ENCODE data around the gene SGPP2.

The SGPP2 gene

GRCh38 chr2:222545823-222546795, 121.8 kb downstream of the SGPP2 start:
- H3K9ac ChIP-seq (ENCODE audit: low read depth in 1 of 2, low read length in 2 of 2), result no peak overlapping the region
- H3K4me1 ChIP-seq (ENCODE audit: control insufficient read depth in 1 of 2, insufficient read depth in 2 of 2, low read length in 2 of 2), result peaks cover 4 to 30% of the 10 kb centered on the region in 2 donors
- H3K9me3 ChIP-seq (ENCODE audit: control insufficient read depth in 1 of 2, low read length in 2 of 2), result no peaks in the 10 kb centered on the region
- H3K27ac ChIP-seq (ENCODE audit: low read depth, low read length), result no peak overlapping the region
- H3K27me3 ChIP-seq (ENCODE audit: control insufficient read depth in 1 of 2, insufficient read depth in 2 of 2, low read length in 2 of 2), result no peaks in the 10 kb centered on the region
- H3K36me3 ChIP-seq (ENCODE audit: control insufficient read depth in 1 of 2, insufficient read depth in 2 of 2, low read length in 2 of 2), result no peaks in the 10 kb centered on the region
- no peak overlapping the region for H3K4me3 ChIP-seq (ENCODE audit: low read depth in 1 of 2, low read length in 2 of 2)

- no peak overlapping the region for H3K27ac ChIP-seq (ENCODE audit: low read depth, low read length)
- H3K27me3 ChIP-seq (ENCODE audit: control insufficient read depth in 1 of 2, insufficient read depth in 2 of 2, low read length in 2 of 2), result no peaks in the 10 kb centered on the region
- no peaks in the 10 kb centered on the region for H3K36me3 ChIP-seq (ENCODE audit: control insufficient read depth in 1 of 2, insufficient read depth in 2 of 2, low read length in 2 of 2)
- no peaks in the 10 kb centered on the region for H3K9me3 ChIP-seq (ENCODE audit: control insufficient read depth in 1 of 2, low read length in 2 of 2)
- peaks cover 4 to 30% of the 10 kb centered on the region in 2 donors for H3K4me1 ChIP-seq (ENCODE audit: control insufficient read depth in 1 of 2, insufficient read depth in 2 of 2, low read length in 2 of 2)
- no peak overlapping the region for H3K4me3 ChIP-seq (ENCODE audit: low read depth in 1 of 2, low read length in 2 of 2)
- H3K9ac ChIP-seq (ENCODE audit: low read depth in 1 of 2, low read length in 2 of 2), result no peak overlapping the region
Observed at GRCh38 chr2:222547083-222547482, 122.7 kb downstream of the SGPP2 start.

GRCh38 chr2:222548992-222549391, 124.6 kb downstream of the SGPP2 start:
- Histone ChIP-seq H3K4me3 (ENCODE audit: low read depth in 1 of 2, low read length in 2 of 2) (no peak overlapping the region), H3K9ac (ENCODE audit: low read depth in 1 of 2, low read length in 2 of 2) (no peak overlapping the region), H3K27ac (ENCODE audit: low read depth, low read length) (no peak overlapping the region), H3K36me3 (ENCODE audit: control insufficient read depth in 1 of 2, insufficient read depth in 2 of 2, low read length in 2 of 2) (no peaks in the 10 kb centered on the region), H3K4me1 (ENCODE audit: control insufficient read depth in 1 of 2, insufficient read depth in 2 of 2, low read length in 2 of 2) (peaks cover 4 to 30% of the 10 kb centered on the region in 2 donors), H3K27me3 (ENCODE audit: control insufficient read depth in 1 of 2, insufficient read depth in 2 of 2, low read length in 2 of 2) (no peaks in the 10 kb centered on the region), H3K9me3 (ENCODE audit: control insufficient read depth in 1 of 2, low read length in 2 of 2) (no peaks in the 10 kb centered on the region)

- Histone ChIP-seq H3K9me3 (ENCODE audit: control insufficient read depth in 1 of 2, low read length in 2 of 2) (no peaks in the 10 kb centered on the region), H3K27ac (ENCODE audit: low read depth, low read length) (no peak overlapping the region), H3K4me1 (ENCODE audit: control insufficient read depth in 1 of 2, insufficient read depth in 2 of 2, low read length in 2 of 2) (no peaks in the 10 kb centered on the region), H3K4me3 (ENCODE audit: low read depth in 1 of 2, low read length in 2 of 2) (no peak overlapping the region), H3K27me3 (ENCODE audit: control insufficient read depth in 1 of 2, insufficient read depth in 2 of 2, low read length in 2 of 2) (no peaks in the 10 kb centered on the region), H3K9ac (ENCODE audit: low read depth in 1 of 2, low read length in 2 of 2) (no peak overlapping the region), H3K36me3 (ENCODE audit: control insufficient read depth in 1 of 2, insufficient read depth in 2 of 2, low read length in 2 of 2) (peaks cover 7% of the 10 kb centered on the region in 2 donors)
Observed at GRCh38 chr2:222554517-222554916, 130.2 kb downstream of the SGPP2 start.

GRCh38 chr2:222561151-222561550, 136.8 kb downstream of the SGPP2 start:
- H3K27ac ChIP-seq (ENCODE audit: low read depth, low read length), result no peak overlapping the region
- no peak overlapping the region for H3K9ac ChIP-seq (ENCODE audit: low read depth in 1 of 2, low read length in 2 of 2)
- H3K27me3 ChIP-seq (ENCODE audit: control insufficient read depth in 1 of 2, insufficient read depth in 2 of 2, low read length in 2 of 2), result no peaks in the 10 kb centered on the region
- H3K9me3 ChIP-seq (ENCODE audit: control insufficient read depth in 1 of 2, low read length in 2 of 2), result no peaks in the 10 kb centered on the region
- H3K4me3 ChIP-seq (ENCODE audit: low read depth in 1 of 2, low read length in 2 of 2), result no peak overlapping the region
- no peaks in the 10 kb centered on the region for H3K4me1 ChIP-seq (ENCODE audit: control insufficient read depth in 1 of 2, insufficient read depth in 2 of 2, low read length in 2 of 2)
- H3K36me3 ChIP-seq (ENCODE audit: control insufficient read depth in 1 of 2, insufficient read depth in 2 of 2, low read length in 2 of 2), result peaks cover 7 to 14% of the 10 kb centered on the region in 2 donors

GRCh38 chr2:222561817-222562645, 137.7 kb downstream of the SGPP2 start:
- Histone ChIP-seq H3K4me3 (ENCODE audit: low read depth in 1 of 2, low read length in 2 of 2) (no peak overlapping the region), H3K36me3 (ENCODE audit: control insufficient read depth in 1 of 2, insufficient read depth in 2 of 2, low read length in 2 of 2) (peaks cover 7 to 14% of the 10 kb centered on the region in 2 donors), H3K27ac (ENCODE audit: low read depth, low read length) (no peak overlapping the region), H3K27me3 (ENCODE audit: control insufficient read depth in 1 of 2, insufficient read depth in 2 of 2, low read length in 2 of 2) (no peaks in the 10 kb centered on the region), H3K4me1 (ENCODE audit: control insufficient read depth in 1 of 2, insufficient read depth in 2 of 2, low read length in 2 of 2) (no peaks in the 10 kb centered on the region), H3K9me3 (ENCODE audit: control insufficient read depth in 1 of 2, low read length in 2 of 2) (no peaks in the 10 kb centered on the region), H3K9ac (ENCODE audit: low read depth in 1 of 2, low read length in 2 of 2) (no peak overlapping the region)

GRCh38 chr2:222563106-222563718, 138.9 kb downstream of the SGPP2 start:
- Histone ChIP-seq H3K27me3 (ENCODE audit: control insufficient read depth in 1 of 2, insufficient read depth in 2 of 2, low read length in 2 of 2) (no peaks in the 10 kb centered on the region), H3K4me3 (ENCODE audit: low read depth in 1 of 2, low read length in 2 of 2) (no peak overlapping the region), H3K27ac (ENCODE audit: low read depth, low read length) (no peak overlapping the region), H3K9ac (ENCODE audit: low read depth in 1 of 2, low read length in 2 of 2) (no peak overlapping the region), H3K4me1 (ENCODE audit: control insufficient read depth in 1 of 2, insufficient read depth in 2 of 2, low read length in 2 of 2) (no peaks in the 10 kb centered on the region), H3K36me3 (ENCODE audit: control insufficient read depth in 1 of 2, insufficient read depth in 2 of 2, low read length in 2 of 2) (peaks cover 5 to 18% of the 10 kb centered on the region in 2 donors), H3K9me3 (ENCODE audit: control insufficient read depth in 1 of 2, low read length in 2 of 2) (no peaks in the 10 kb centered on the region)

- Histone ChIP-seq H3K4me3 (ENCODE audit: low read depth in 1 of 2, low read length in 2 of 2) (no peak overlapping the region), H3K9me3 (ENCODE audit: control insufficient read depth in 1 of 2, low read length in 2 of 2) (no peaks in the 10 kb centered on the region), H3K4me1 (ENCODE audit: control insufficient read depth in 1 of 2, insufficient read depth in 2 of 2, low read length in 2 of 2) (no peaks in the 10 kb centered on the region), H3K27ac (ENCODE audit: low read depth, low read length) (no peak overlapping the region), H3K27me3 (ENCODE audit: control insufficient read depth in 1 of 2, insufficient read depth in 2 of 2, low read length in 2 of 2) (no peaks in the 10 kb centered on the region), H3K9ac (ENCODE audit: low read depth in 1 of 2, low read length in 2 of 2) (no peak overlapping the region), H3K36me3 (ENCODE audit: control insufficient read depth in 1 of 2, insufficient read depth in 2 of 2, low read length in 2 of 2) (peaks cover 0 to 14% of the 10 kb centered on the region in 2 donors)
Observed at GRCh38 chr2:222563936-222564335, 139.6 kb downstream of the SGPP2 start.

- Histone ChIP-seq H3K9me3 (ENCODE audit: control insufficient read depth in 1 of 2, low read length in 2 of 2) (no peaks in the 10 kb centered on the region), H3K4me1 (ENCODE audit: control insufficient read depth in 1 of 2, insufficient read depth in 2 of 2, low read length in 2 of 2) (no peaks in the 10 kb centered on the region), H3K27me3 (ENCODE audit: control insufficient read depth in 1 of 2, insufficient read depth in 2 of 2, low read length in 2 of 2) (no peaks in the 10 kb centered on the region), H3K9ac (ENCODE audit: low read depth in 1 of 2, low read length in 2 of 2) (no peak overlapping the region), H3K36me3 (ENCODE audit: control insufficient read depth in 1 of 2, insufficient read depth in 2 of 2, low read length in 2 of 2) (peaks cover 5 to 21% of the 10 kb centered on the region in 2 donors), H3K4me3 (ENCODE audit: low read depth in 1 of 2, low read length in 2 of 2) (no peak overlapping the region), H3K27ac (ENCODE audit: low read depth, low read length) (no peak overlapping the region)
Observed at GRCh38 chr2:222566229-222566628, 141.9 kb downstream of the SGPP2 start.

Data from duodenal mucosa (tissue), 2 donors.